Heart right ventricle (tissue), 16 donors: ENCODE measurements around the gene KCNC1. TPM values are rescaled to one million over a fixed set of nuclear protein-coding genes. Genes with fewer than 3 reads are reported as not detected.

Source experiments
- ATAC-seq, 8 donors: fragments of 200-7000 bp; cut with Tn5 transposase; one replicate each; pipeline ENCODE4 v1.9.1; 2020; ENCODE audit warnings: mild to moderate bottlenecking in 8 of 8, moderate library complexity in 8 of 8, moderate number of reproducible peaks in 1 of 8
- DNase-seq, 2 donors: peaks; one replicate each; pipeline ENCODE4 v3.0.0-alpha.2; 2020
- H3K27ac ChIP-seq, 10 donors: fragments of 200-600 bp; sonication (generic) in 2 of 10; one replicate each; pipeline versions ENCODE4 v1.5.0 to v1.8.0; 2020 to 2022; ENCODE audit warnings: mild to moderate bottlenecking in 3 of 10
- H3K27me3 ChIP-seq, 7 donors: fragments of 200-600 bp; one replicate each; pipeline ENCODE4 v1.8.0; 2021 to 2022; ENCODE audit warnings: mild to moderate bottlenecking in 2 of 7
- H3K36me3 ChIP-seq, 9 donors: fragments of 200-600 bp; sonication (generic) in 1 of 9; one replicate each; pipeline versions ENCODE4 v1.5.0 to v1.8.0; 2020 to 2022; ENCODE audit warnings: mild to moderate bottlenecking in 2 of 9
- H3K4me1 ChIP-seq, 9 donors: fragments of 200-600 bp; sonication (generic) in 1 of 9; one replicate each; pipeline versions ENCODE4 v1.5.0 to v1.8.0; 2020 to 2022; ENCODE audit warnings: mild to moderate bottlenecking in 4 of 9
- H3K4me3 ChIP-seq, 10 donors: fragments of 200-600 bp; sonication (generic) in 2 of 10; one replicate each; pipeline versions ENCODE4 v1.5.0 to v1.8.0; 2020 to 2022; ENCODE audit warnings: mild to moderate bottlenecking in 7 of 10, moderate library complexity in 2 of 10
- H3K9me3 ChIP-seq, 11 donors: fragments of 200-600 bp in 10 of 11; sonication (generic) in 2 of 11; one replicate each; pipeline versions ENCODE4 v1.5.0 to v1.8.0; 2013 to 2022; ENCODE audit warnings: mild to moderate bottlenecking in 2 of 11, control low read depth in 1 of 11, moderate library complexity in 1 of 11
- WGBS, 2 donors: extraction: QIAGEN DNeasy Blood & Tissue Kit; methylation state at CpG; one replicate each; pipeline ENCODE4 v1.1.7; 2013; ENCODE audit warnings: inconsistent platforms in 1 of 2; 5-methylcytosine and 5-hydroxymethylcytosine counted together
- intact Hi-C, 10 donors: fragments of 100-400 bp; cut with DNase I; formaldehyde crosslinking; loops; one replicate each; pipeline versions ENCODE4 v1.11.1 to v1.14.2; 2022
- polyA plus RNA-seq, 2 donors: library from polyadenylated mRNA; stranded (reverse); fragments of 200-250 nt; gene quantifications; one replicate each; pipeline ENCODE4 v1.2.3, GENCODE V29; 2013
- total RNA-seq, 10 donors: library from RNA; stranded (reverse); fragmentation: NEBNext Ultra II Directional in 3 of 10; extraction: Animal tissue kit (Norgen Biotek cat#: 25700) in 3 of 10; gene quantifications; one replicate each; pipeline versions ENCODE4 v1.2.1 to v1.2.4, GENCODE V29; 2021 to 2023
- TF ChIP-seq, protein P1 (sequence below), 9 donors: fragments of 200-600 bp; sonication (generic) in 2 of 9; IDR thresholded peaks; one replicate each; pipeline versions ENCODE4 v1.5.0 to v1.8.0; 2021 to 2022; ENCODE audit warnings: antibody characterized with exemption in 9 of 9, mild to moderate bottlenecking in 5 of 9, moderate library complexity in 1 of 9
- donor health status: Arrhythmogenic right ventricular cardiomyopathy.
- donor health status: ischemic (EF 13 %, LVEDD 7.1; RV severe dilation, severe dysfunction).
- donor health status: healthy with polysubstance abuse.
- donor health status: DM: no; HTN: yes; CAD: no.
- donor health status: DM: no; HTN: no; CAD: no.
- donor health status: ischemic (EF 25% LVEDD 6.9; RV normal size, moderate dysfunction).
- donor health status: ischemic (EF 25% LVEDD 5.7; RV mildly dilated, moderate dysfunction).
- donor health status: healthy.
- donor health status: DM: yes; HTN: yes; CAD: no.
- donor health status: Ischemic cardiomyopathy.
- donor health status: ischemic (EF 35%, LVEDD 5.7; RV mildly dilated, moderate dysfunction).
- donor health status: nonischemic (EF 11% LVEDD 7.7; RV severe dilation, severe dysfunction).
- donor health status: DM: yes; HTN: yes; CAD: no.
- donor health status: PGD.
- donor health status: ischemic (EF 29% LVEDD 5.4; RV normal size, mild dysfunction).
- donor health status: nonischemic (EF 23%, LVEDD 6.1; RV moderate dilation, normal function).

KCNC1 gene
- total and polyA plus RNA-seq, 12 donors = 0.04 to 0.09 (median 0.06) TPM; not detected in 8

DNA sequence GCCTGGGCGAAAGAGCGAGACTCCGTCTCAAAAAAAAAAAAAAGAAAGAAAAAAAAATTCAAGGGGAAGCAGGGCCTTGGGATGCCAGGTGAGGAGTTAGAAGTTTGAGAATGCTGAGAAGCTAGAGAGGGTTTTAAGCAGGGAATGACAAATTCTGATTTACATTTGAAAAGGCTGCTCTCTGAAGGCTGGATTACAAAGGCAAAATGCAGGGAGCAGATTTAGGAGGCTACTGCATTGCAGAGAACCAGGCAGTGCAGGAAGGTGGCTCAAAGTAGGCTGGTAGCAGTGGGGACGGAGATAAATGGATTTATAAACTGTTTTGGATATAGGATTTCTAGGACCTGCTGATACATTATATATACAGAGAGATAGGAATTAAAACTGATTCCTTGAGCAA lies 66.6 kb downstream of the KCNC1 start:
- Histone ChIP-seq H3K9me3 (no peaks in the 10 kb centered on the region), H3K27me3 (no peaks in the 10 kb centered on the region), H3K36me3 (no peaks in the 10 kb centered on the region), H3K4me1 (peaks cover 0 to 29% (median 6%) of the 10 kb centered on the region in 9 donors), H3K4me3 (no peak overlapping the region), H3K27ac (no peak overlapping the region)
- 94 to 99% methylated on average over 1 to 4 of the region's 4 CpGs for WGBS, 2 donors
- DNase-seq (no peak), ATAC-seq (no peak)
- intact Hi-C loops = no loop called here
- TF ChIP-seq, protein P1, sequence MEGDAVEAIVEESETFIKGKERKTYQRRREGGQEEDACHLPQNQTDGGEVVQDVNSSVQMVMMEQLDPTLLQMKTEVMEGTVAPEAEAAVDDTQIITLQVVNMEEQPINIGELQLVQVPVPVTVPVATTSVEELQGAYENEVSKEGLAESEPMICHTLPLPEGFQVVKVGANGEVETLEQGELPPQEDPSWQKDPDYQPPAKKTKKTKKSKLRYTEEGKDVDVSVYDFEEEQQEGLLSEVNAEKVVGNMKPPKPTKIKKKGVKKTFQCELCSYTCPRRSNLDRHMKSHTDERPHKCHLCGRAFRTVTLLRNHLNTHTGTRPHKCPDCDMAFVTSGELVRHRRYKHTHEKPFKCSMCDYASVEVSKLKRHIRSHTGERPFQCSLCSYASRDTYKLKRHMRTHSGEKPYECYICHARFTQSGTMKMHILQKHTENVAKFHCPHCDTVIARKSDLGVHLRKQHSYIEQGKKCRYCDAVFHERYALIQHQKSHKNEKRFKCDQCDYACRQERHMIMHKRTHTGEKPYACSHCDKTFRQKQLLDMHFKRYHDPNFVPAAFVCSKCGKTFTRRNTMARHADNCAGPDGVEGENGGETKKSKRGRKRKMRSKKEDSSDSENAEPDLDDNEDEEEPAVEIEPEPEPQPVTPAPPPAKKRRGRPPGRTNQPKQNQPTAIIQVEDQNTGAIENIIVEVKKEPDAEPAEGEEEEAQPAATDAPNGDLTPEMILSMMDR (IDR thresholded peaks at IDR 0.05) = no peak

DNA sequence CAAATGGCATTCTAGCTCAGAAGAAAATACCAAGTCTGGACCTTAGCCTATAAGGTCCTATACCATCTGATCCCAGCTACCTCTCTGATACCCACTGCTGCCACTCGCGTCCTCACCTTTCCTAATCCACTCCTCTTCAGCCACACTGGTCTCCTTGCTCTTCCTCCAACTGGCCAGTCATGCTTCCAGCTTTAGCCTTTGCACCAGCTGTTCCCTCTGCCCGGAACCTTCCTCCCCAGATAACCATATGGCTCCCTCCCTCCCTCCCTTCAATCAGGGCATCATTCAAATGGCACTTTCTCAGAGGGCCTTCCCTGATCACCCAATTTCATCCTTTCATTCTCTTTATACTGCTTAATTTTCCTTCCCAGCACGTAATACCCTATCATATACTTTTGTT lies 67.9 kb downstream of the KCNC1 start:
- TF ChIP-seq, protein P1 (IDR thresholded peaks at IDR 0.05) = no peak
- H3K36me3 ChIP-seq = no peaks in the 10 kb centered on the region
- H3K27me3 ChIP-seq = no peaks in the 10 kb centered on the region
- 94 to 96% methylated on average over 4 of the region's 4 CpGs for WGBS, 2 donors
- peaks cover 0 to 32% (median 6%) of the 10 kb centered on the region in 9 donors for H3K4me1 ChIP-seq
- intact Hi-C loops = no loop called here
- H3K27ac ChIP-seq = no peak overlapping the region
- no peaks in the 10 kb centered on the region for H3K9me3 ChIP-seq
- DNase-seq = no peak
- H3K4me3 ChIP-seq = no peak overlapping the region
- ATAC-seq = no peak

DNA sequence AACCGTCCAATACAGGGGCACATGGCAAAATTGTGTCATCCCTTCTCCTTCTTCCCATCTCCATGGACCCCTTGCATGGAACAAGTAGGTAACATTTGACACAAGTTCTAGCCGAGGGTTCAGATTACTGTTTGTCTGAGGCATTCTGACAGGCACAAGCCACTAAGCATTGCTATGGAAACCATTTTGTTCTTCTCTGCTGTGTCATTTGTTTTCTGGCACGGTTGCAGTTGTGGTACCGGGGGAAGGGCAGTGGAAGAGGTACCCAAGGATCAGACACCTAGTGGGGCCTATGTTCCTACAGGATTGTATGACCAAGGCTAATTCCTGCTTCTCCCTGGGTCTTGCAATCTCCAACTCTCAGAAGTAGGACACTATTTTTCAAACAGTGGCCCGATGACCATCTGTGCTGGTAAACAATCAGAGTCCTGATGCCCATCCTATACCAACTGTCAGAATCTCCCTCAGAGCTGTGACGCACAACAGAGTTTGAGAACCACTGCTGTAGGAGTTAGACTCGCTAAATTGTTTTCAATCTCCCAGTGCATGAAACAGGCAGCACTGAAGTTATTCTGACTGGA lies 69.3 kb downstream of the KCNC1 start:
- Histone ChIP-seq H3K4me3 (no peak overlapping the region), H3K36me3 (no peaks in the 10 kb centered on the region), H3K27me3 (no peaks in the 10 kb centered on the region), H3K27ac (no peak overlapping the region), H3K4me1 (peaks cover 0 to 22% (median 5%) of the 10 kb centered on the region in 9 donors), H3K9me3 (no peaks in the 10 kb centered on the region)
- ATAC-seq = no peak
- intact Hi-C loops = no loop called here
- TF ChIP-seq, protein P1 (IDR thresholded peaks at IDR 0.05) = no peak
- 90 to 94% methylated on average over 7 of the region's 7 CpGs for WGBS, 2 donors
- DNase-seq = no peak

DNA sequence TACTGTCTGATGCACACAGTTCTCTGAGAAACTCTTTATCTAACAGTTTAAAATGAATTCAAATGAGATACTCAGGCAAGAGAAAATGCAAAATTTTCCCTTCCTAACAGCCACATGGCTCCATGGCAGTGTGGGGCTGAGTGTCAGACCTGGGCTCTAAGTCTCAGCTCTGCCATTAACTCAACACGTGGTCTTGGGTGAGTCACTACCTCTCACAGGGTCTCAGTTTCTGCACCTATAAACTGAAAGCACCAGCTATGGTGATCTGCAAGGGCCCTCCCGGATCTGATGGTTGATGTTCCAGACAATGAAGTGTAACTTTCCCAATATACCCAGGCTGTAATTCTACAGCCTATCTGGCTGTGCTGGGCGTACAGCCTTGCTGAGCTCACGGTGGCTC lies 70.5 kb downstream of the KCNC1 start:
- intact Hi-C loops = no loop called here
- no peak for DNase-seq
- 95 to 98% methylated on average over 4 of the region's 4 CpGs for WGBS, 2 donors
- TF ChIP-seq, protein P1 (IDR thresholded peaks at IDR 0.05) = no peak
- Histone ChIP-seq H3K4me3 (no peak overlapping the region), H3K9me3 (no peaks in the 10 kb centered on the region), H3K4me1 (peaks cover 0 to 18% (median 0%) of the 10 kb centered on the region in 9 donors), H3K27me3 (no peaks in the 10 kb centered on the region), H3K27ac (no peak overlapping the region), H3K36me3 (no peaks in the 10 kb centered on the region)
- ATAC-seq = no peak
